K562 (cell line): ENCODE results near the gene APOB. TPM values are rescaled to one million over a fixed set of nuclear protein-coding genes. Genes with fewer than 3 reads are reported as not detected.

ENCODE experiments used
- ATAC-seq: fragments of 200-7000 bp; cut with Tn5 transposase; 3 replicates; pipeline ENCODE4 v1.9.1; 2020; ENCODE audit warnings: moderate library complexity
- BruUV-seq: library from RNA; stranded (reverse); fragments of 400-500 nt; replicated peaks from 2 replicates; lab custom pipeline; 2021; lab: Mats Ljungman, UMichigan
- CTCF ChIA-PET: fragments of 300-600 bp; formaldehyde crosslinking; extraction: SDS; loops from one replicate; lab custom pipeline; 2021; ENCODE audit warnings: low intra/inter-chr PET ratio; lab: Yijun Ruan, JAX
- POLR2A ChIA-PET: fragments of 300-600, 350-650 bp; sonication (Branson Sonifier 250); formaldehyde crosslinking; extraction: SDS; loops from one replicate; lab custom pipeline; 2021; ENCODE audit warnings: antibody characterized with exemption, inconsistent platforms; lab: Yijun Ruan, JAX
- DNase-seq, 4 experiments: peaks; one replicate each; pipeline versions ENCODE4 v3.0.0 to v3.0.0-alpha.2; 2011 to 2018; ENCODE audit warnings: low spot score in 3 of 4, mixed read lengths in 3 of 4; ENCODE audit errors: extremely low read depth in 1 of 4
- FAIRE-seq: peaks from 2 replicates; lab custom pipeline; 2011; peaks lifted over from hg19 to GRCh38; lab: Jason Lieb, UNC
- H2AFZ ChIP-seq: 2 replicates; pipeline ENCODE4 v1.6.0; 2011; ENCODE audit warnings: low read depth, low read length, control low read depth, inconsistent platforms
- H3K27ac ChIP-seq: fragments of 200-600 bp; 3 replicates; pipeline ENCODE4 v1.8.0; 2011; ENCODE audit warnings: low read depth, mild to moderate bottlenecking, control low read depth, inconsistent platforms, low read length, moderate library complexity, mixed read lengths; ENCODE audit errors: extremely low read depth
- H3K27me3 ChIP-seq, 2 experiments: fragments of 300-600 bp in 1 of 2; 2 replicates in 1 of 2; 3 replicates in 1 of 2; pipeline versions ENCODE4 v1.6.0 to v1.8.0; 2011; ENCODE audit warnings: inconsistent platforms in 2 of 2, low read length in 2 of 2, mild to moderate bottlenecking in 1 of 2, mixed read lengths in 1 of 2, moderate library complexity in 1 of 2; ENCODE audit not compliant: control insufficient read depth in 2 of 2, insufficient read depth in 2 of 2
- H3K36me3 ChIP-seq: fragments of 300-600 bp; 3 replicates; pipeline ENCODE4 v1.8.0; 2011; ENCODE audit warnings: mild to moderate bottlenecking, low read length, inconsistent platforms; ENCODE audit not compliant: control insufficient read depth, insufficient read depth
- H3K4me1 ChIP-seq, 2 experiments: fragments of 200-600 bp in 1 of 2; replicated peaks in 1 of 2; 2 replicates in 1 of 2; 3 replicates in 1 of 2; pipeline versions ENCODE4 v1.5.1 to v1.8.0; 2011; ENCODE audit warnings: inconsistent platforms in 2 of 2, low read length in 2 of 2, mild to moderate bottlenecking in 1 of 2, mixed read lengths in 1 of 2, moderate library complexity in 1 of 2; ENCODE audit not compliant: control insufficient read depth in 2 of 2, insufficient read depth in 2 of 2
- H3K4me2 ChIP-seq: 2 replicates; pipeline ENCODE4 v1.6.1; 2011; ENCODE audit warnings: low read length, control low read depth, inconsistent platforms, mixed read lengths; ENCODE audit not compliant: insufficient read depth
- H3K4me3 ChIP-seq: fragments of 200-600 bp; sonication (generic), shearing (Covaris generic); 2 replicates; pipeline ENCODE4 v1.5.1; 2016; ENCODE audit warnings: control low read depth, inconsistent platforms
- H3K79me2 ChIP-seq: fragments of 200-600 bp; 3 replicates; pipeline ENCODE4 v1.8.0; 2011; ENCODE audit warnings: low read length, inconsistent platforms; ENCODE audit not compliant: control insufficient read depth, insufficient read depth
- H3K9ac ChIP-seq, 2 experiments: 2 replicates each; pipeline versions ENCODE4 v1.6.0 to v1.6.1; 2011; ENCODE audit warnings: low read depth in 2 of 2, low read length in 2 of 2, control low read depth in 1 of 2, inconsistent platforms in 1 of 2, mild to moderate bottlenecking in 1 of 2, mixed read lengths in 1 of 2; ENCODE audit not compliant: insufficient read depth in 1 of 2
- H3K9me1 ChIP-seq: one replicate; pipeline ENCODE4 v1.6.0; 2011; ENCODE audit warnings: inconsistent platforms, mild to moderate bottlenecking, low read length, moderate library complexity; ENCODE audit not compliant: control insufficient read depth, insufficient read depth
- H3K9me3 ChIP-seq: replicated peaks from 2 replicates; pipeline ENCODE4 v1.5.1; 2011; ENCODE audit warnings: low read depth, low read length, inconsistent platforms; ENCODE audit not compliant: control insufficient read depth, insufficient read depth
- H4K20me1 ChIP-seq: replicated peaks from 2 replicates; pipeline ENCODE4 v1.6.1; 2011; ENCODE audit warnings: low read length, inconsistent platforms, mixed read lengths; ENCODE audit not compliant: control insufficient read depth, insufficient read depth
- BRD9 ChIP-seq: fragments of 450-650 bp; IDR thresholded peaks from 2 replicates; pipeline ENCODE4 v1.6.1; 2018; ENCODE audit warnings: low read depth; ENCODE audit not compliant: partially characterized antibody
- KLF1 ChIP-seq: fragments of 450-650 bp; IDR thresholded peaks from 2 replicates; pipeline ENCODE4 v1.6.1; 2016; ENCODE audit warnings: missing genetic modification characterization, missing compliant biosample characterization
- KLF13 ChIP-seq: fragments of 450-650 bp; IDR thresholded peaks from 2 replicates; pipeline ENCODE4 v1.6.1; 2016; ENCODE audit warnings: missing genetic modification characterization, low read depth, mild to moderate bottlenecking, missing compliant biosample characterization, moderate library complexity, borderline replicate concordance
- MCM7 ChIP-seq, 2 experiments: fragments of 450-650 bp; IDR thresholded peaks; 2 replicates each; pipeline ENCODE4 v1.6.1; 2016 to 2018
- POLR2B ChIP-seq: fragments of 450-650 bp; IDR thresholded peaks from 2 replicates; pipeline ENCODE4 v1.6.1; 2018; ENCODE audit warnings: low read depth; ENCODE audit not compliant: partially characterized antibody
- TCF15 ChIP-seq: fragments of 250-450 bp; sonication (Bioruptor Pico); IDR thresholded peaks from 2 replicates; pipeline ENCODE4 v1.8.0; 2022; ENCODE audit warnings: moderate library complexity, mild to moderate bottlenecking, inconsistent platforms
- ZNF354B ChIP-seq: fragments of 250-450 bp; sonication (Bioruptor Pico); IDR thresholded peaks from 2 replicates; pipeline ENCODE4 v1.4.0; 2020
- ZNF551 ChIP-seq: fragments of 250-450 bp; sonication (Bioruptor Pico); IDR thresholded peaks from 2 replicates; pipeline ENCODE4 v1.5.0; 2021; ENCODE audit warnings: mild to moderate bottlenecking, moderate library complexity
- ZNF75A ChIP-seq: fragments of 450-650 bp; formaldehyde crosslinking; IDR thresholded peaks from 2 replicates; pipeline ENCODE4 v1.4.0; 2020; ENCODE audit warnings: mild to moderate bottlenecking
- WGBS: fragments of 100-300 bp; shearing (Covaris generic); methylation state at CpG from one replicate; pipeline ENCODE4 v1.1.6; 2016; ENCODE audit warnings: low coverage, mixed read lengths; ENCODE audit not compliant: insufficient coverage; ENCODE audit errors: missing lambda C conversion rate; 5-methylcytosine and 5-hydroxymethylcytosine counted together
- in situ Hi-C: fragments of 300-500 bp; cut with MboI; formaldehyde crosslinking; loops from 4 replicates; pipeline ENCODE4 v1.15.0; 2018; ENCODE audit warnings: inconsistent platforms, mixed read lengths
- intact Hi-C: fragments of 100-400 bp; cut with micrococcal nuclease; formaldehyde crosslinking; loops from 2 replicates; pipeline ENCODE4 v1.14.2; 2022
- polyA plus RNA-seq, 8 experiments: library from polyadenylated mRNA; depleted of rRNA in 4 of 8; stranded (reverse) in 5 of 8; unstranded in 3 of 8; fragments of >200 nt; fragmentation: Nextera tagmentation in 2 of 8; fragmentation: Illumina TruSeq in 1 of 8; extraction: Ambion mirVana in 2 of 8; extraction: Trizol in 1 of 8; gene quantifications; 2 replicates each; pipeline versions ENCODE4 v1.2.1 to v1.2.3, GENCODE V29; 2011 to 2014; ENCODE audit warnings: inconsistent platforms in 1 of 8, missing spikeins in 1 of 8
- total RNA-seq, 7 experiments: library from RNA; depleted of rRNA in 6 of 7; stranded (reverse); fragments of >200 nt in 6 of 7; fragmentation: Illumina TruSeq in 2 of 7; extraction: Trizol in 2 of 7; gene quantifications; 2 replicates each; pipeline versions ENCODE4 v1.2.1 to v1.2.3, GENCODE V29; 2011 to 2021; ENCODE audit warnings: low replicate concordance in 1 of 7
- TF ChIP-seq, protein P1 (sequence below): fragments of 450-650 bp; IDR thresholded peaks from 2 replicates; pipeline ENCODE4 v1.6.1; 2017; ENCODE audit warnings: mild to moderate bottlenecking, moderate library complexity
- TF ChIP-seq, protein P2 (sequence below): fragments of 250-450 bp; sonication (Bioruptor Pico); IDR thresholded peaks from 2 replicates; pipeline ENCODE4 v1.5.0; 2021
- TF ChIP-seq, protein P3 (sequence below): sonication (generic); formaldehyde crosslinking; IDR thresholded peaks from 2 replicates; pipeline ENCODE4 v1.8.0; 2022; ENCODE audit warnings: mild to moderate bottlenecking, missing genetic modification reagents

Gene APOB
- total and polyA plus RNA-seq, 9 of the 15 experiments (the other 6 are each of a cell fraction or from before 2014, with no cell fraction given), result 0.73 TPM; not detected in 8

GRCh38 chr2:21022792-21023367, 21.0 kb downstream of the APOB start:
- in situ Hi-C loops, result no loop called here
- CTCF ChIA-PET, result no interaction called here
- peaks cover 0 to 4% of the 10 kb centered on the region in 2 experiments; a peak in 1 of 5 replicates for H3K27me3 ChIP-seq
- H3K9me1 ChIP-seq, result no peaks in the 10 kb centered on the region
- intact Hi-C loops, result no loop called here
- no peaks in the 10 kb centered on the region for H3K36me3 ChIP-seq
- POLR2A ChIA-PET, result interaction anchor here (1.8 kb wide), 1 partner anchor 10 kb away, joined by 3 read pairs; no protein-coding TSS in a partner anchor
- no peak for FAIRE-seq
- 1% methylated on average over 8 of the region's 8 CpGs for WGBS
- no peak overlapping the region for H3K27ac ChIP-seq
- ATAC-seq, result no peak
- DNase-seq, result no peak
- H3K4me1 ChIP-seq, result no peaks in the 10 kb centered on the region
- no peak overlapping the region for H3K4me3 ChIP-seq
- no peaks in the 10 kb centered on the region for H3K79me2 ChIP-seq
- BruUV-seq, result no TSS peak
- TF ChIP-seq BRD9 (no peak), TCF15 (CRISPR knock-in tag) (no peak), ZNF354B (no peak), KLF13 (tag) (no peak), MCM7 (IDR thresholded peaks at IDR 0.05) (no peak), POLR2B (no peak), KLF1 (no peak), ZNF75A (no peak), ZNF551 (CRISPR knock-in tag) (no peak)
- TF ChIP-seq, protein P1, sequence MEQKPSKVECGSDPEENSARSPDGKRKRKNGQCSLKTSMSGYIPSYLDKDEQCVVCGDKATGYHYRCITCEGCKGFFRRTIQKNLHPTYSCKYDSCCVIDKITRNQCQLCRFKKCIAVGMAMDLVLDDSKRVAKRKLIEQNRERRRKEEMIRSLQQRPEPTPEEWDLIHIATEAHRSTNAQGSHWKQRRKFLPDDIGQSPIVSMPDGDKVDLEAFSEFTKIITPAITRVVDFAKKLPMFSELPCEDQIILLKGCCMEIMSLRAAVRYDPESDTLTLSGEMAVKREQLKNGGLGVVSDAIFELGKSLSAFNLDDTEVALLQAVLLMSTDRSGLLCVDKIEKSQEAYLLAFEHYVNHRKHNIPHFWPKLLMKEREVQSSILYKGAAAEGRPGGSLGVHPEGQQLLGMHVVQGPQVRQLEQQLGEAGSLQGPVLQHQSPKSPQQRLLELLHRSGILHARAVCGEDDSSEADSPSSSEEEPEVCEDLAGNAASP, result no peak
- TF ChIP-seq, protein P2, sequence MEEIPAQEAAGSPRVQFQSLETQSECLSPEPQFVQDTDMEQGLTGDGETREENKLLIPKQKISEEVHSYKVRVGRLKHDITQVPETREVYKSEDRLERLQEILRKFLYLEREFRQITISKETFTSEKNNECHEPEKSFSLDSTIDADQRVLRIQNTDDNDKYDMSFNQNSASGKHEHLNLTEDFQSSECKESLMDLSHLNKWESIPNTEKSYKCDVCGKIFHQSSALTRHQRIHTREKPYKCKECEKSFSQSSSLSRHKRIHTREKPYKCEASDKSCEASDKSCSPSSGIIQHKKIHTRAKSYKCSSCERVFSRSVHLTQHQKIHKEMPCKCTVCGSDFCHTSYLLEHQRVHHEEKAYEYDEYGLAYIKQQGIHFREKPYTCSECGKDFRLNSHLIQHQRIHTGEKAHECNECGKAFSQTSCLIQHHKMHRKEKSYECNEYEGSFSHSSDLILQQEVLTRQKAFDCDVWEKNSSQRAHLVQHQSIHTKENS (CRISPR knock-in tag), result no peak
- TF ChIP-seq, protein P3, sequence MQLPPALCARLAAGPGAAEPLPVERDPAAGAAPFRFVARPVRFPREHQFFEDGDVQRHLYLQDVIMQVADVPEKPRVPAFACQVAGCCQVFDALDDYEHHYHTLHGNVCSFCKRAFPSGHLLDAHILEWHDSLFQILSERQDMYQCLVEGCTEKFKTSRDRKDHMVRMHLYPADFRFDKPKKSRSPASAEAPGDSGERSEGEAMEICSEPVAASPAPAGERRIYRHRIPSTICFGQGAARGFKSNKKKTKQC (CRISPR knock-in tag), result no peak
- TF ChIP-seq, all 486 proteins: peak for 0
- Histone ChIP-seq H4K20me1 (no peaks in the 10 kb centered on the region), H3K4me2 (no peak overlapping the region), H3K9ac (no peak overlapping the region), H2AFZ (no peak overlapping the region), H3K9me3 (no peaks in the 10 kb centered on the region)
